PC-3 (cell line): ENCODE measurements around the gene ATL2. TPM values are rescaled to one million over a fixed set of nuclear protein-coding genes. Genes with fewer than 3 reads are reported as not detected.
A peak's percentile ranks its signal among the peaks of the same experiment; 100 is the strongest.

Experiments
- ATAC-seq: fragments of 200-7000 bp; cut with Tn5 transposase; 2 replicates; pipeline ENCODE4 v1.9.1; 2020; ENCODE audit warnings: mild to moderate bottlenecking, moderate library complexity
- BruUV-seq: library from RNA; stranded (reverse); fragments of 400-500 nt; replicated peaks from 2 replicates; lab custom pipeline; 2021; lab: Mats Ljungman, UMichigan
- CTCF ChIA-PET: fragments of 300-600 bp; sonication (Branson Sonifier 250); formaldehyde crosslinking; loops from one replicate; lab custom pipeline; 2022; ENCODE audit warnings: antibody characterized with exemption; lab: Charles Lee
- POLR2A ChIA-PET: fragments of 300-600 bp; sonication (Branson Sonifier 250); formaldehyde crosslinking; loops from one replicate; lab custom pipeline; 2022; ENCODE audit warnings: antibody characterized with exemption; ENCODE audit not compliant: unreplicated experiment; lab: Charles Lee
- DNase-seq: peaks from one replicate; pipeline ENCODE4 v3.0.0-alpha.2; 2015
- H2AFZ ChIP-seq: fragments of 300-600 bp; sonication (generic); 2 replicates; pipeline ENCODE4 v1.6.0; 2016; ENCODE audit warnings: antibody characterized with exemption, low read length
- H3F3A ChIP-seq: fragments of 300-600 bp; sonication (generic); one replicate; pipeline ENCODE4 v1.6.0; 2017; ENCODE audit warnings: antibody characterized with exemption, low read length, control low read depth, mild to moderate bottlenecking; ENCODE audit not compliant: unreplicated experiment
- H3K27ac ChIP-seq: fragments of 300-600 bp; sonication (generic); 2 replicates; pipeline ENCODE4 v1.5.1; 2016; ENCODE audit warnings: mild to moderate bottlenecking, low read length
- H3K27me3 ChIP-seq: fragments of 300-600 bp; sonication (generic); 2 replicates; pipeline ENCODE4 v1.6.1; 2016; ENCODE audit warnings: low read length, mixed read lengths
- H3K36me3 ChIP-seq: fragments of 300-600 bp; sonication (generic); 2 replicates; pipeline ENCODE4 v1.6.1; 2016; ENCODE audit warnings: low read depth, mixed run types, low read length, mixed read lengths
- H3K4me1 ChIP-seq: fragments of 300-600 bp; sonication (generic); 2 replicates; pipeline ENCODE4 v1.5.1; 2016; ENCODE audit warnings: low read length; ENCODE audit not compliant: insufficient read depth
- H3K4me2 ChIP-seq: fragments of 300-600 bp; sonication (generic); 2 replicates; pipeline ENCODE4 v1.6.0; 2016; ENCODE audit warnings: low read length
- H3K4me3 ChIP-seq: fragments of 300-600 bp; sonication (generic); 2 replicates; pipeline ENCODE4 v1.5.1; 2016; ENCODE audit warnings: mild to moderate bottlenecking, low read length, mixed read lengths
- H3K79me2 ChIP-seq: fragments of 300-600 bp; sonication (generic); 2 replicates; pipeline ENCODE4 v1.6.1; 2017; ENCODE audit warnings: low read length, mixed read lengths
- H3K9ac ChIP-seq: fragments of 300-600 bp; sonication (generic); 2 replicates; pipeline ENCODE4 v1.6.0; 2016; ENCODE audit warnings: mild to moderate bottlenecking, low read length
- H3K9me2 ChIP-seq: fragments of 300-600 bp; sonication (generic); replicated peaks from 2 replicates; pipeline ENCODE4 v1.6.1; 2016; ENCODE audit warnings: mixed run types, low read length, mixed read lengths
- H3K9me3 ChIP-seq: fragments of 300-600 bp; sonication (generic); 2 replicates; pipeline ENCODE4 v1.6.1; 2016; ENCODE audit warnings: low read length, mixed read lengths
- H4K20me1 ChIP-seq: fragments of 300-600 bp; sonication (generic); 2 replicates; pipeline ENCODE4 v1.6.1; 2016; ENCODE audit warnings: low read length, mixed read lengths
- EZH2 ChIP-seq: fragments of 300-600 bp; sonication (generic); IDR thresholded peaks from one replicate; pipeline ENCODE4 v1.6.1; 2017; ENCODE audit warnings: antibody characterized with exemption, mild to moderate bottlenecking, low read length; ENCODE audit not compliant: unreplicated experiment
- EZH2phosphoT487 ChIP-seq: fragments of 300-600 bp; sonication (generic); IDR thresholded peaks from 2 replicates; pipeline ENCODE4 v1.6.1; 2018; ENCODE audit warnings: mild to moderate bottlenecking, antibody characterized with exemption, low read length, borderline replicate concordance
- intact Hi-C: fragments of 100-400 bp; cut with micrococcal nuclease; formaldehyde crosslinking; loops from 2 replicates; pipeline ENCODE4 v1.9.0; 2023
- total RNA-seq: library from RNA; depleted of rRNA; stranded (reverse); fragments of >200 nt; gene quantifications from 2 replicates; pipeline ENCODE4 v1.2.3, GENCODE V29; 2014
- TF ChIP-seq, protein P1 (sequence below): fragments of 300-600 bp; sonication (generic); conservative IDR thresholded peaks from 2 replicates; pipeline ENCODE4 v1.5.1; 2017; ENCODE audit warnings: antibody characterized with exemption, low read depth, mild to moderate bottlenecking, low read length

The ATL2 gene
- total RNA-seq, 1 experiment from 2014 or later, result 89.4 TPM

DNA sequence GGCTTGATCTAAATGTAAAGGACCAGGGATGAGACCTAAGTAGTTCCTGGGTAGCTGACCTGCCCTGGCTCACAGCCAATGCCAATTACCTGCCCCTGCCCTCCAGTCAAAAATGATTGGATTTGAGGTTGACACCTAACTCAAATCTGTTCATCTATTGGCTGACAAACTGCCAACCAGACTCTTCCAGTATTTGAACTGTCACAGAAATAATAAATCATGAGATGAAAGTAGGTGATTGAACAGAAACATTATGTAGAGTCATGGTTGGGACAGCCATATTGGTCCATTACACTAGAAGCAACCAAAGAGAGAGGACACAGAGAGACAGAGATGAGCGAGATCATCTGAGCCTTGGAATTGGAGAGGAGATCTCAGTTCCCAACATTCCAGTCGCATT is 109.1 kb downstream of the ATL2 start:
- POLR2A ChIA-PET, result no interaction called here
- Histone ChIP-seq H4K20me1 (no peaks in the 10 kb centered on the region), H3F3A (no peaks in the 10 kb centered on the region), H3K4me1 (peaks cover 6% of the 10 kb centered on the region; the same call in 1 of the 2 replicates), H3K9me2 (no peaks in the 10 kb centered on the region), H3K4me2 (no peak overlapping the region), H3K36me3 (no peaks in the 10 kb centered on the region), H3K9me3 (no peaks in the 10 kb centered on the region), H3K27ac (peak overlapping the region; percentile 6; the same call in 1 of the 2 replicates), H3K9ac (no peak overlapping the region), H3K27me3 (no peaks in the 10 kb centered on the region), H2AFZ (no peak overlapping the region), H3K4me3 (no peak overlapping the region), H3K79me2 (no peaks in the 10 kb centered on the region)
- ATAC-seq (no peak), DNase-seq (no peak)
- TF ChIP-seq, protein P1, sequence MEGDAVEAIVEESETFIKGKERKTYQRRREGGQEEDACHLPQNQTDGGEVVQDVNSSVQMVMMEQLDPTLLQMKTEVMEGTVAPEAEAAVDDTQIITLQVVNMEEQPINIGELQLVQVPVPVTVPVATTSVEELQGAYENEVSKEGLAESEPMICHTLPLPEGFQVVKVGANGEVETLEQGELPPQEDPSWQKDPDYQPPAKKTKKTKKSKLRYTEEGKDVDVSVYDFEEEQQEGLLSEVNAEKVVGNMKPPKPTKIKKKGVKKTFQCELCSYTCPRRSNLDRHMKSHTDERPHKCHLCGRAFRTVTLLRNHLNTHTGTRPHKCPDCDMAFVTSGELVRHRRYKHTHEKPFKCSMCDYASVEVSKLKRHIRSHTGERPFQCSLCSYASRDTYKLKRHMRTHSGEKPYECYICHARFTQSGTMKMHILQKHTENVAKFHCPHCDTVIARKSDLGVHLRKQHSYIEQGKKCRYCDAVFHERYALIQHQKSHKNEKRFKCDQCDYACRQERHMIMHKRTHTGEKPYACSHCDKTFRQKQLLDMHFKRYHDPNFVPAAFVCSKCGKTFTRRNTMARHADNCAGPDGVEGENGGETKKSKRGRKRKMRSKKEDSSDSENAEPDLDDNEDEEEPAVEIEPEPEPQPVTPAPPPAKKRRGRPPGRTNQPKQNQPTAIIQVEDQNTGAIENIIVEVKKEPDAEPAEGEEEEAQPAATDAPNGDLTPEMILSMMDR, result no peak
- TF ChIP-seq EZH2phosphoT487 (no peak), EZH2 (no peak)
- no TSS peak for BruUV-seq
- CTCF ChIA-PET, result no interaction called here
- intact Hi-C loops, result no loop called here

DNA sequence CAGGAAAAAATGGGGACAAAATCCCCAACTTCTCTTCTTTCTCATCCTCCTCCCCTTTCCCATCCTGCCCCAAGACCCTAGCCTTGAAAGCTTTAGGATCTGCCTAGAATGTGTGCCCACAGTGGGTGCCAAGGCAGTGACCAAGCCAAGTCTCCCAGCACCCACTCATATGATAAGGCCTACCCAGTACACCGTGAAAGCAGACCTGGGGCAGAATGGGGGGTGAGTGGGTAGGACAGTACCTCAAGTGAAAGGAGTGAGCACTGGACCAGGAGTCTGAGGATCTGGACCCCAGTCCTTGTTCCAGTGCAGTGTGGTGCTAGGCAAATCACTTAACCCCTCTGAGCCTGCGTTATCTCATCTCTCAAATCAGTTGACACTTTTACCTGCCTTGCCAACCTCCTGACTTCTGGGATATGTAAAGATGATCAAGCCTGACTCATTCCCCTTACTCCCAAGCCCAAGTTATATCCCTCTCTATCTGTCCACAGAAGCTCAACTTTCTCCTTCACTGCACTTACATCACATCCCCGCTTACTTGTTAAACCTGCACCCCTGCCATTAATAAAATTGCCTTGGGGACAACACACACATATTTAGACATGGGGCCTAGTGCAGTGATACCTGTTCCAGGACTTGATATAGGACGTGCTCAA is 109.7 kb downstream of the ATL2 start:
- ATAC-seq (no peak), DNase-seq (peak; percentile 40)
- Histone ChIP-seq H3K9me2 (no peaks in the 10 kb centered on the region), H3K4me3 (no peak overlapping the region), H3K79me2 (no peaks in the 10 kb centered on the region), H3K27me3 (no peaks in the 10 kb centered on the region), H3K9me3 (no peaks in the 10 kb centered on the region), H3K4me2 (no peak overlapping the region), H3K4me1 (peaks cover 6% of the 10 kb centered on the region; the same call in 1 of the 2 replicates), H3K27ac (peak overlapping the region; percentile 6; the same call in 1 of the 2 replicates), H3F3A (no peaks in the 10 kb centered on the region), H3K36me3 (no peaks in the 10 kb centered on the region), H2AFZ (no peak overlapping the region), H4K20me1 (no peaks in the 10 kb centered on the region), H3K9ac (no peak overlapping the region)
- intact Hi-C loops, result no loop called here
- BruUV-seq, result no TSS peak
- TF ChIP-seq EZH2 (no peak), EZH2phosphoT487 (no peak)
- TF ChIP-seq, protein P1, result no peak
- ChIA-PET POLR2A (no interaction called here), CTCF (no interaction called here)

DNA sequence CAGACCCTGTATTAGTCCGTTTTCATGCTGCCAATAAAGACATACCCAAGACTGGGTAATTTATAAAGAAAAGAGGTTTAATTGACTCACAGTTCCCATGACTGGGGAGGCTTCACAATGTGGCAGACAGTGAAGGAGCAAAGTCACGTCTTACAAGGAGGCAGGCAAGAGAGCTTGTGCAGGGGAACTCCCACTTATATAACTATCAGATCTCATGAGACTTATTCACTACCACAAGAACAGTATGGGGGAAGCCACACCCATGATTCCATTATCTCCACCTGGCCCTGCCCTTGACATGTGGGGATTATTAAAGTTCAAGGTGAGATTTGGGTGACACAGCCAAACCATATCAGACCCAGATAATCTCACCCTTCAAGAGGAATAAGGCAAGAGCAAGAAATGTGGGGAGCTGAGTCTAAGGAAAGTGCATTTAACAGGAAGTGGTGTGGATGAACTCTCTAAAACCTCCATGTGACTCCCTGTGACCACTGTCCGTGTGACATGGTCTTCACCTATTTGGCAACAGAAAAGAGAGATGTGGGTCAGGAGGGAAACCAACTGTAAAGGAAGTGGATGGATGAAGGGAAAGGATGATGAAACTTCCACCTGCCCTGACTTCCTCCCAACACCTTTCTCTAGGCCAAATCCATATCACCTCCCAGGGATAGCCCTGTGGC is 110.6 kb downstream of the ATL2 start:
- Histone ChIP-seq H2AFZ (no peak overlapping the region), H3K9me2 (no peaks in the 10 kb centered on the region), H3K4me2 (no peak overlapping the region), H3K36me3 (no peaks in the 10 kb centered on the region), H3F3A (no peaks in the 10 kb centered on the region), H3K9me3 (no peaks in the 10 kb centered on the region), H4K20me1 (no peaks in the 10 kb centered on the region), H3K9ac (no peak overlapping the region), H3K27me3 (no peaks in the 10 kb centered on the region), H3K27ac (no peak overlapping the region), H3K4me3 (no peak overlapping the region), H3K79me2 (no peaks in the 10 kb centered on the region), H3K4me1 (peaks cover 6% of the 10 kb centered on the region; the same call in 1 of the 2 replicates)
- intact Hi-C loops, result no loop called here
- DNase-seq (no peak), ATAC-seq (no peak)
- TF ChIP-seq EZH2 (no peak), EZH2phosphoT487 (no peak)
- TF ChIP-seq, protein P1, result no peak
- ChIA-PET POLR2A (no interaction called here), CTCF (no interaction called here)
- BruUV-seq, result no TSS peak
